HG03571 (cell line): ENCODE results near the gene OBI1.

Source experiments
- ATAC-seq: cut with Tn5 transposase; IDR thresholded peaks from one replicate; pipeline ENCODE4 v1.9.1; 2021; ENCODE audit not compliant: unreplicated experiment

The OBI1 gene

GRCh38 chr13:78592584-78592983 is 66.4 kb downstream of the OBI1 start:
- no peak for ATAC-seq

- ATAC-seq: no peak
Measured at GRCh38 chr13:78589206-78589605, 69.7 kb downstream of the OBI1 start.

DNA sequence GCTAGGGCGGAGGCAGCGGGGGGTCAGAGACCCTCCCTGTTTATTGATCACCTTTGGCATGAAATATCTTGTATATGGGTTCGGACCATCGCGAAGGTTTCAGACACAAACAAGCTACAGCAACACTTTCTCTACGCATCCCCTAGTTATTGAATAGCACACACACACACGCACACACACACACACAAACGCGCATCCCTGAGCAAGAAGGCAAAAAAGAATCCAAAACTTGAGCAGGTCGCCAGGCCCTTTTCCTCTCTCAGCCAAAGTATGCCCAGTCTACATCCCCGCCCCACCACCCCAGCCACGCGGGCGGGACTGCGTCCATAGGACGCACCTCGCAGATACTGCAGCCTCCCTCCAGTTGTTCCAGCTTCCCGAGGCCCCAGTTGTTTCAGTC is 71.6 kb downstream of the OBI1 start:
- ATAC-seq: no peak

DNA sequence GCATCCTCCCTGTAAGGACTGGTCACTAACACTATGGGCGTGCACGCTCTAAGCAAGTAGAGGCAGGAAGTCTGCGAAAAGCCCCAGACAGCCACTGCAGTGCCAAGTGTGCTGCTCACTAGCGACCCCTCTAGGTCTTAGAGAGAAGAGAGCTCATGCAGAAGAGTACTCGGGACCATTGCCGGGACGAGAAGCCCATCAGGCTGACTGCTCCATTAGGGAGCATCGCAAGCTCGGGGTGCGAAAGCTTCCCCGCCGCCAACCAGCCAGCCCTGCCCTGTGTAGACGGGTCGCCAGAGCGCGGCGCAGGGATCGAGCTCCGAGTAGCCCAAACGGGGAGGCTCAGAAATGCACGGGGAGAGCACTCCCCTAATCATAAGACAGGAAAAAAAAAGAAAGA is 72.2 kb downstream of the OBI1 start:
- no peak for ATAC-seq

- no peak for ATAC-seq
Measured at GRCh38 chr13:78576261-78576660, 82.7 kb downstream of the OBI1 start.

DNA sequence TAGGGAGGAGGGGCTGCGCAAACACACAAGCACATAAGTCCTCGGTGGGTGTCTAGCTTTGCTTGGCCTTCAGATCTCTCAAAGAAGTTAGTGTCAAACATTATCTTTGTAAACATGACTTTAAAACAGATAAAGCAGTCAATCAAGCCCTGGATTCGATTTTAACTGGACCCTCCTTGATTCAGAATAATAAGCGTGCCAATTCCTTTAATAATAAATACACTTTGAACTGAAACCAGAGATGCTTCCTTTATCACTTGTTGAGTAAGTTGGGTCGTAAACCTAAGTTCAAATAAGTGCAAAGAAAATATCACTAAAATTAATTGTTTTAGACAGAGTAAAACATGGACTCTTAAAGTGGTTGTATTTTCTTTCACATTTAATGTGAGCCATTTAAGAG is 86.5 kb downstream of the OBI1 start:
- no peak for ATAC-seq

DNA sequence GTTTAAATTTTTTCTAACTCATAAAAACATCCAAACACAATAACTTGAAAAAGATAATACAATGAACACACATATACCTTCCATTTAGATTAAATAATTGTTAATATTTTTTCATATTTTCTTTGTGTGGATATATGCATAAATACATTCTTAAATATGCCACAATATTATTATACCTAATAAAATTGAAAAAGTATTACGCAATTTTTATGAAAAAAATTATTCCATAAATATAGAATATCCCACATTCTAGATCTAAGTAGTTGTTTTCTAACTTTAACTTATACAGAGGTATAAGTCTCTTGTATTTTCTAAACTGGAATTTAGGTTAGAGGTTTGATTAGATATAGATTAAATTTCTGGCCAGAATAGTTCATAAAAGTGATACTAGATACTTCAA is 89.9 kb downstream of the OBI1 start:
- ATAC-seq: no peak

- ATAC-seq: no peak
Measured at GRCh38 chr13:78566631-78567030, 92.3 kb downstream of the OBI1 start.
